Psoas muscle (tissue), 8 donors: ENCODE data around the gene HSPG2. TPM values are rescaled to one million over a fixed set of nuclear protein-coding genes. Genes with fewer than 3 reads are reported as not detected.

Experiments used
- ATAC-seq, 4 donors: fragments of 200-7000 bp; cut with Tn5 transposase; one replicate each; pipeline ENCODE4 v1.9.1; 2020; ENCODE audit warnings: moderate library complexity in 3 of 4, mild to moderate bottlenecking in 2 of 4
- DNase-seq, 2 donors: peaks; one replicate each; pipeline ENCODE4 v3.0.0-alpha.2; 2020
- H3K27ac ChIP-seq: fragments of 200-600 bp; one replicate; pipeline ENCODE4 v1.8.0; 2022
- H3K27me3 ChIP-seq, 3 donors: fragments of 200-600 bp in 1 of 3; one replicate each; pipeline versions ENCODE4 v1.6.1 to v1.8.0; 2013 to 2022; ENCODE audit warnings: low read length in 2 of 3, mild to moderate bottlenecking in 2 of 3, moderate library complexity in 1 of 3; ENCODE audit not compliant: insufficient read depth in 3 of 3
- H3K36me3 ChIP-seq, 2 donors: fragments of 200-600 bp in 1 of 2; one replicate each; pipeline versions ENCODE4 v1.6.1 to v1.8.0; 2013 to 2022; ENCODE audit warnings: low read depth in 1 of 2, mild to moderate bottlenecking in 1 of 2, moderate library complexity in 1 of 2; ENCODE audit not compliant: insufficient read depth in 1 of 2
- H3K4me1 ChIP-seq: fragments of 200-600 bp; one replicate; pipeline ENCODE4 v1.8.0; 2022
- H3K4me3 ChIP-seq: fragments of 200-600 bp; one replicate; pipeline ENCODE4 v1.8.0; 2022; ENCODE audit warnings: mild to moderate bottlenecking
- H3K9me3 ChIP-seq: fragments of 200-600 bp; one replicate; pipeline ENCODE4 v1.8.0; 2022
- CTCF ChIP-seq: fragments of 200-600 bp; IDR thresholded peaks from one replicate; pipeline ENCODE4 v1.8.0; 2022; ENCODE audit warnings: antibody characterized with exemption
- WGBS, 3 donors: extraction: QIAGEN DNeasy Blood & Tissue Kit; methylation state at CpG; one replicate each; pipeline versions ENCODE4 v1.1.6 to v1.1.7; 2013; 5-methylcytosine and 5-hydroxymethylcytosine counted together
- intact Hi-C, 2 donors: fragments of 100-400 bp; cut with DNase I; formaldehyde crosslinking; loops; one replicate each; pipeline versions ENCODE4 v1.11.0 to v1.14.2; 2022
- polyA plus RNA-seq, 3 donors: library from polyadenylated mRNA; stranded (reverse); fragments of 200-250 nt; gene quantifications; one replicate each; pipeline ENCODE4 v1.2.3, GENCODE V29; 2013
- total RNA-seq, 4 donors: library from RNA; stranded (reverse); fragmentation: NEBNext Ultra II Directional in 2 of 4; extraction: Animal tissue kit (Norgen Biotek cat#: 25700) in 2 of 4; gene quantifications; one replicate each; pipeline versions ENCODE4 v1.2.1 to v1.2.4, GENCODE V29; 2021 to 2023
- donor health status: healthy with polysubstance abuse.
- donor health status: DM: no; HTN: no; CAD: no; lungs with moderate emphysema.
- donor health status: Bipolar disorder and iron deficiency.
- donor health status: healthy.
- donor health status: DM: yes; HTN: yes; CAD: no.
- donor health status: DM: no; HTN: no; CAD: no.
- donor health status: DM: no; HTN: no; CAD: no.
- donor health status: DM: yes; HTN: yes; CAD: no.

The HSPG2 gene
- total and polyA plus RNA-seq, 7 donors, result 24.5 to 168 (median 102) TPM

- ATAC-seq (peak; percentile 22 to 59 (median 46)), DNase-seq (peak; percentile 53 to 69)
- H3K27me3 ChIP-seq, result peaks cover 0 to 1% (median 0%) of the 10 kb centered on the region in 3 donors
- H3K9me3 ChIP-seq, result no peaks in the 10 kb centered on the region
- peaks cover 6% of the 10 kb centered on the region for H3K4me1 ChIP-seq
- H3K36me3 ChIP-seq, result no peaks in the 10 kb centered on the region
- no peak overlapping the region for H3K4me3 ChIP-seq
- peak overlapping the region; percentile 61 for H3K27ac ChIP-seq
- no peak for TF ChIP-seq CTCF
- 57 to 76% (median 65%) methylated on average over 9 of the region's 9 CpGs for WGBS, 3 donors
- intact Hi-C loops, result no loop called here
These were observed 18.6 kb upstream of the HSPG2 start for GRCh38 chr1:21955501-21956281.

- intact Hi-C loops, result no loop called here
- 43 to 69% (median 45%) methylated on average over 16 of the region's 16 CpGs for WGBS, 3 donors
These were observed 17.9 kb upstream of the HSPG2 start for GRCh38 chr1:21955058-21955457.

GRCh38 chr1:21952786-21953520 lies 15.8 kb upstream of the HSPG2 start:
- Histone ChIP-seq H3K27ac (no peak overlapping the region), H3K9me3 (no peaks in the 10 kb centered on the region), H3K27me3 (peaks cover 0 to 1% (median 0%) of the 10 kb centered on the region in 3 donors), H3K4me3 (no peak overlapping the region), H3K36me3 (no peaks in the 10 kb centered on the region), H3K4me1 (peaks cover 6% of the 10 kb centered on the region)
- intact Hi-C loops, result no loop called here
- DNase-seq, result peak in 1 of 2 donors; percentile 35
- ATAC-seq, result no peak
- WGBS, 3 donors, result 50 to 59% (median 56%) methylated on average over 6 of the region's 6 CpGs
- TF ChIP-seq CTCF, result no peak

More at GRCh38 chr1:21955058-21955457, 17.9 kb upstream of the HSPG2 start:
- TF ChIP-seq CTCF, result no peak
- Histone ChIP-seq H3K4me3 (no peak overlapping the region), H3K9me3 (no peaks in the 10 kb centered on the region), H3K27me3 (peaks cover 0 to 1% (median 0%) of the 10 kb centered on the region in 3 donors), H3K4me1 (peaks cover 6% of the 10 kb centered on the region), H3K36me3 (no peaks in the 10 kb centered on the region), H3K27ac (peak overlapping the region; percentile 61)
- ATAC-seq (peak; percentile 30 to 61 (median 55)), DNase-seq (peak; percentile 77 to 88)

GRCh38 chr1:21951226-21951870 lies 14.2 kb upstream of the HSPG2 start:
- DNase-seq (peak; percentile 48 to 66), ATAC-seq (peak in 2 of 4 donors; percentile 18 to 22)
- Histone ChIP-seq H3K27me3 (peaks cover 0 to 1% (median 0%) of the 10 kb centered on the region in 3 donors), H3K4me3 (no peak overlapping the region), H3K27ac (no peak overlapping the region), H3K36me3 (no peaks in the 10 kb centered on the region), H3K9me3 (no peaks in the 10 kb centered on the region), H3K4me1 (no peaks in the 10 kb centered on the region)
- intact Hi-C loops, result no loop called here
- 44 to 73% (median 53%) methylated on average over 12 of the region's 12 CpGs for WGBS, 3 donors
- no peak for TF ChIP-seq CTCF
